ENCODE measurements around the gene PPP2R2C.

PPP2R2C gene

DNA sequence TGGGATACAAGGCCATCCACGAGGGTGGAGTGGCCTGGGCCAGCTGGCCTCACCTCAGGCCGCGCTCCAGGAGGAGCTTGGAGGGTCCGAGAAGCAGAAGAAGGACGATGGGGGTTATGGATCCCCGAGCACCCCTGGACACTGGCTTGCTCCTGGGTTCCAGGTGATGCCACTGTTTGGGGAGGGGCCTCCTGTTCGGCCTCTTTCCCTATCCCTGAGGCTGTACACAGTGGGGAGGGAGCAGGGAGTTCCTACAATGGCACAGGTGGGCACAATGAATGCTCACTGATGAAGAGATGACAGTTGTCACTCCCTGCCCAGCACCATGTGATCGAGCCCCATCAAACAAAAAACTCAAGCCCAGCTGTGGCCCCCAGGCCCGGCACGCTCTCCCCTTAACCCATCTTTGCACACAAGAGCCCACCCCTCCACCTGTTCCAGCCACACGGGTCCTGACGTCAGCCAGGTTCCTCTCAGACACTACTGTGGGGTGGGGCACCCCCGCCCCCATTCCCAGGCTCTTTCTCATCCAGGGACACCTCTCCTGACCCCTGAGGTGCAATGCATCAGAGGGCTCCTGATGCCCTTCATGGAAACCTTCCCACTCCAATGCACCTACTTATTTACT is 132.5 kb downstream of the PPP2R2C start:
- no peak overlapping the region for H3K4me3 ChIP-seq (ENCODE audit: low read depth, low read length)
- DNase-seq (ENCODE audit: low read depth), result no peak
- TF ChIP-seq, protein P1, sequence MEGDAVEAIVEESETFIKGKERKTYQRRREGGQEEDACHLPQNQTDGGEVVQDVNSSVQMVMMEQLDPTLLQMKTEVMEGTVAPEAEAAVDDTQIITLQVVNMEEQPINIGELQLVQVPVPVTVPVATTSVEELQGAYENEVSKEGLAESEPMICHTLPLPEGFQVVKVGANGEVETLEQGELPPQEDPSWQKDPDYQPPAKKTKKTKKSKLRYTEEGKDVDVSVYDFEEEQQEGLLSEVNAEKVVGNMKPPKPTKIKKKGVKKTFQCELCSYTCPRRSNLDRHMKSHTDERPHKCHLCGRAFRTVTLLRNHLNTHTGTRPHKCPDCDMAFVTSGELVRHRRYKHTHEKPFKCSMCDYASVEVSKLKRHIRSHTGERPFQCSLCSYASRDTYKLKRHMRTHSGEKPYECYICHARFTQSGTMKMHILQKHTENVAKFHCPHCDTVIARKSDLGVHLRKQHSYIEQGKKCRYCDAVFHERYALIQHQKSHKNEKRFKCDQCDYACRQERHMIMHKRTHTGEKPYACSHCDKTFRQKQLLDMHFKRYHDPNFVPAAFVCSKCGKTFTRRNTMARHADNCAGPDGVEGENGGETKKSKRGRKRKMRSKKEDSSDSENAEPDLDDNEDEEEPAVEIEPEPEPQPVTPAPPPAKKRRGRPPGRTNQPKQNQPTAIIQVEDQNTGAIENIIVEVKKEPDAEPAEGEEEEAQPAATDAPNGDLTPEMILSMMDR (IDR thresholded peaks at IDR 0.05; ENCODE audit: low read depth, low read length, missing control alignments), result no peak

DNA sequence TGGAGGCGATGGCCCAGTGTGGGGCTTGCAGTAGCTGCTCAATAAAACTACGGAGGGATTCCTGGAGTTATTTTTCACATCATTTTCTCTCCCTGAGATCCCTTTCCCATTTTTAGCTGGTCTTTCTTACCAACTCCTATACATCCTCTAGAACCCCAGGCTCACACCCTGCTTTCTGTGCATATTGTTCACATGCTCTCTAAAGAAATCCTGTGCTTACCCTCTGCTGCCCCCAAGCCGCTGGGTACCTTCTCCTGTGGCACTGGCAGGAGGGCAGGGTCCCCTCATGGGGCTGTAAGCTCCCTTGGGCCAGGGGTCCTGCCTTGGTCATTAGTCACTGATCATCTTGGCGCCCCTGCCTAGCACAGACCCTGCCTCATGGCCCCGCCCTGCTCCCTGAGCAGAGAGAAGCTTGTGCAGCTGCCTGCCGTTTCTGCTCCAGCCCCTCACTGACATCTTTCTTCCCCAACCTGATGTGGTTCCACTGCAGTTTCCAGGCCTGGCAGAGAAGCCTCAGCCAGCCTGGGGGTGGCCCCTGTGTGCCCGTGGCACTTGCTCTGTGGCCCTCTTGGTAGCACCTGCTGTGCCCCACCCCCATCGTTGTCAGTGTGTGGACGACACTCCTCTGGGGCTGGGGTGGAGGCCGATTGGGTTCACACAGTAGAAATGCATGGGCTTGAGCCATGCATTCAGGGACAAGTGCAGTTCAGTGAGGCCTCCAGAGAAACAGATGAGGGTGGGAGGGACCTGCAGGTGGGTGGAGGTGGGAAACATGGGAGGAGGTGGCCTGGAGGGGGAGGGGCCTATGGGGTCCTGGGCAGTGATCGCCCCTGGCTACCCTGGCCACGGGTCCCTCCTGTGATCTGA is 133.2 kb downstream of the PPP2R2C start:
- TF ChIP-seq, protein P1 (IDR thresholded peaks at IDR 0.05; ENCODE audit: low read depth, low read length, missing control alignments), result no peak
- DNase-seq (ENCODE audit: low read depth), result no peak

DNA sequence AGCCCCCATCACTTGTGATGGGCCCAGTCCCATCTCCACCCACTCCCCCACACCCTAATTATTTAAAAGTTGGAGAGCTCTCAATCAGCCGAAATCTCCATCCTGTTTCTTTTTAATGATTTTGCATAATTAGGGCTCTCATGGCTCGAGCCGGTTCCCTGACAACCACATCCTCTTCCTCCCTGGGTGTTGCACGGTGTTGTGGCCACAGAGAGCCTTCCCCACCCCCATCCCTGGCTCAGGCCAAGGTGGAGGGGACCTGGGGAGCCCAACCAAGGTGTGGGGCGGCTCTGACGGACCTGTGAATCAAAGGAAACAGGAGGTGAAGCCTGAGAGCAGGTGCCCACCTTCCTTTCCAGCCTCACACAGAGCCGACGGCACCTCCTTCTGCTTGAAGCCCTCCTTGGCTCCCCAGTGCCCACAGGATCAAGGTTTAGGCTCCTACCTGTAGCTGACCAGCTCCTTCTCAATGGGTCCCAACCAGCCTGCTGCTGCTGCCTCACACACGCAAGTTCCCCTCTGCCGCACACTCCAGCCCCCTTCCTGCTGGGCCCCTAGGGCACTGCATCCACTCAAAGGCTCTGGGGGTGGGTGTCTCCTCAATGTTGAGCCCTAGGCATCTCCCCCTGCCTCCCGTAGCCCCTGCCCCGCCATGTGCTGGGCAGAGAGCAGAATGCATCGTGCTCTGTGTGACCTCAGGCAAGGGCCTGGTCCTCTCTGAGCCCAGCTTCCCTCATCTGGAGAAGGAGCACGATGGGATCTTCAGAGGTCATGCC is 134.1 kb downstream of the PPP2R2C start:
- TF ChIP-seq, protein P1 (IDR thresholded peaks at IDR 0.05; ENCODE audit: low read depth, low read length, missing control alignments), result no peak
- H3K4me3 ChIP-seq (ENCODE audit: low read depth, low read length), result no peak overlapping the region
- DNase-seq (ENCODE audit: low read depth), result no peak

More for the DNA sequence above, 133.2 kb downstream of the PPP2R2C start:
- no peak overlapping the region for H3K4me3 ChIP-seq (ENCODE audit: low read depth, low read length)

DNA sequence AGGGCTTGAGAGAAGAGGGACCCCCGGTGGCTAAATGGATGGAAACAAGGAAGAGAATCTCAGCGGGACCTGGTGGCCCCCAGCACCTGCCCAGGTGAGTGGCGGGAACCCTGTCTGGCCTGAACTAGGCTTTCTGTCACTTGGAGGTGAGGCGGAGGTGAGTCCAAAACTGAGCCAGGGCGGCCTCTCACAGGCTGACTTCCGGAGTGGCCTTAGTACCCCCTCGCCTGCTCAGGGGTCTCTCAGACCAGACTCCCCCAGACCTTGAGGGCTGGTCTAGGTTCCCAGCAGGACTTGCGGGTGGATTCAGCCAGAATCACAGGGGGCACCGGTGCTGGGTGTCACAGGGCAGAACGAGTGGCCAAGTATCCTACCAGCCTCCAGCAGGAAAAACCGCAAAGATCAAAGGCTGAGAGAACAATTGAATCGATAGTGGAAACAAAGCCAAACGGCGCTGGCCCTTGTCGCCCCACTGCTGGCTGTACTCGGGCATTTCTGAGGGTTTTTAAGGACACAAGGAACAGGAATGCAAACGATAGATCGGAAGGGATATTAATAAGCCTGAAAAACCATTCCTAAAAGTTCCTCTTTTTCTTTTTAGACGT is 135.0 kb downstream of the PPP2R2C start:
- H3K4me3 ChIP-seq (ENCODE audit: low read depth, low read length), result no peak overlapping the region
- TF ChIP-seq, protein P1 (IDR thresholded peaks at IDR 0.05; ENCODE audit: low read depth, low read length, missing control alignments), result no peak
- DNase-seq (ENCODE audit: low read depth), result no peak

DNA sequence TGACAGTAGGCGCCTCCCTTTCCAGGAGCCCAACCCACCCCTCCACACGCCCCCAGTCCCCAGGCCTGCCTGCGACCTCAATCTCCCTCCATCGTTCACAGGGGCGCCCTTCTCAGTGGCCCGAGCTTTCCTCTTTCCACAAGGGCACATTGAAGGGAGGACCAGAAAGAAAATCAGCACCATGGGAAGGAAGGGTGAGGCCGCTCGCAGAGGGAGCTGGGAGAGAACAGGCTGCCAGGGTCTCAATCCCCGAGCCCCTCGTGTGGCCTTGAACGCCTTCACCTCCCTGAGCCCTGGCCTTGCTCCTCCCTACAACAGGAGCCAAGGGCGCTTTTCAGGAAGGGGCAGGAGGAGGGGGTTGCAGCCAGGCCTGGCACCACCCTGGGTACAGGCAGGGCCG is 136.2 kb downstream of the PPP2R2C start:
- TF ChIP-seq, protein P1 (IDR thresholded peaks at IDR 0.05; ENCODE audit: low read depth, low read length, missing control alignments), result no peak
- DNase-seq (ENCODE audit: low read depth), result no peak
- no peak overlapping the region for H3K4me3 ChIP-seq (ENCODE audit: low read depth, low read length)

DNA sequence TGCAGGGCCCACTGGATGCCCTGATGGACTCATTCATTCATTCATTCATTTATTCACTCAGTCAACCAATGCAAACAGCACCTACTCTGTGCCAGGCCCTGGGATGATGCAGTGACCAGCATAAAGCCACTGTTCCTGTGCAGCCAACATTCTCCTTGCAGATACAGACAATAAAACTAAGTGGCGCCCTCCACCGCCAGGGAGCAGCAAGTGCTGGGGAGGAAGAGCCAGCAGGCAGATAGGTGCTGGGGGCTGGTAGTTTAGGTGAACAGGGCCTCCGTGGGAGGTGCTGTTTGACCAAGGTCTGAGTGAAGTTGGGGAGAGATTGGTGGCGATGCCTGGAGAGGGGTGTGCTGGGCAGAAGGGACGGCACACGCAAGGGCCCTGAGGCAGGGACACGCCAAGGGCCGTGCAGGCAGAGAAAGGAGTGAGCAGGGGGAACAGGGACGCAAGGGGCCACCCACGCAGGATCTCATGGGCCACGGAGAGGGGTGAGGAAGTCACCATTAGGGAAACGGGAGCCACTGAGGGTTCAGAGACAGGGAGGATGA is 137.3 kb downstream of the PPP2R2C start:
- DNase-seq (ENCODE audit: low read depth), result no peak
- TF ChIP-seq, protein P1 (IDR thresholded peaks at IDR 0.05; ENCODE audit: low read depth, low read length, missing control alignments), result no peak
- H3K4me3 ChIP-seq (ENCODE audit: low read depth, low read length), result no peak overlapping the region
